Measurements from ENCODE around the gene BTBD10. TPM values are rescaled to one million over a fixed set of nuclear protein-coding genes. Genes with fewer than 3 reads are reported as not detected.

The BTBD10 gene
- total and polyA plus RNA-seq, 2 experiments from 2014 or later: 20.2 to 30.1 TPM

GRCh38 chr11:13449522-13449921 lies 13.5 kb downstream of the BTBD10 start (continued):
- TF ChIP-seq, protein P1, sequence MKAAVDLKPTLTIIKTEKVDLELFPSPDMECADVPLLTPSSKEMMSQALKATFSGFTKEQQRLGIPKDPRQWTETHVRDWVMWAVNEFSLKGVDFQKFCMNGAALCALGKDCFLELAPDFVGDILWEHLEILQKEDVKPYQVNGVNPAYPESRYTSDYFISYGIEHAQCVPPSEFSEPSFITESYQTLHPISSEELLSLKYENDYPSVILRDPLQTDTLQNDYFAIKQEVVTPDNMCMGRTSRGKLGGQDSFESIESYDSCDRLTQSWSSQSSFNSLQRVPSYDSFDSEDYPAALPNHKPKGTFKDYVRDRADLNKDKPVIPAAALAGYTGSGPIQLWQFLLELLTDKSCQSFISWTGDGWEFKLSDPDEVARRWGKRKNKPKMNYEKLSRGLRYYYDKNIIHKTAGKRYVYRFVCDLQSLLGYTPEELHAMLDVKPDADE (IDR thresholded peaks at IDR 0.05): no peak
- TF ChIP-seq EZH2 (IDR thresholded peaks at IDR 0.05; ENCODE audit: low read depth, unreplicated experiment) (no peak), ZNF331 (CRISPR knock-in tag; IDR thresholded peaks at IDR 0.05; ENCODE audit: low read depth) (no peak)

DNA sequence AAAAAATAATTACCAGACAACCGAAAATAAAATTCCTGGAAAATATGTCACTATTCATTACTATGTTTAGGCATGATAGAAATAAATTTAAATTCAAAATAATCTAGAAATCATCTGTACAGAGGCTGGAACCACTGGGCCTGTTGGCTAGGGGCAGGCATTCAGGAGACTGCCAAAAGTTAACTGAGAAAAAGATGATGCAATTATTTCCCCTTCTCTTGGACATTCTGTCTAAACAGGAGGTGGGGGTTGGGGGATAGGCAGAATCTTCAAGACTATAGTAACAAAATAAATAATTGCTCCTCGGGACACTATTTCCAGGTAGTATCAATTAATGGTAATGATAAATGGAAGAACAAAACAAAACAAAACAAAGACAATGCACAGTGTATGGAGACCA lies 14.1 kb downstream of the BTBD10 start:
- no peaks in the 10 kb centered on the region for H3K36me3 ChIP-seq (ENCODE audit: insufficient read depth)
- H3K27me3 ChIP-seq (ENCODE audit: insufficient read depth): no peaks in the 10 kb centered on the region
- no peaks in the 10 kb centered on the region; the same call in 1 of the 3 replicates for H3K36me3 Mint-ChIP-seq (ENCODE audit: low read depth)
- peaks cover 77% of the 10 kb centered on the region for H3K79me2 ChIP-seq (replicated peaks; ENCODE audit: insufficient read depth)
- peaks cover 3% of the 10 kb centered on the region; the same call in 1 of the 3 replicates for H3K4me1 Mint-ChIP-seq
- no peaks in the 10 kb centered on the region for H3F3A ChIP-seq (replicated peaks; ENCODE audit: low read depth)
- no peak overlapping the region for H3K4me2 ChIP-seq
- H2AFZ ChIP-seq: no peak overlapping the region
- no peak overlapping the region for H3K4me3 Mint-ChIP-seq
- ATAC-seq (no peak), DNase-seq (ENCODE audit: low spot score) (no peak)
- no peaks in the 10 kb centered on the region for H3K27me3 Mint-ChIP-seq (ENCODE audit: insufficient read depth, low read depth, poor library complexity)
- H3K4me1 ChIP-seq (ENCODE audit: insufficient read depth): peaks cover 21% of the 10 kb centered on the region
- no peak overlapping the region for H3K27ac ChIP-seq (ENCODE audit: low read depth)
- no peaks in the 10 kb centered on the region for H4K20me1 ChIP-seq (replicated peaks; ENCODE audit: insufficient read depth)
- TF ChIP-seq, protein P2, sequence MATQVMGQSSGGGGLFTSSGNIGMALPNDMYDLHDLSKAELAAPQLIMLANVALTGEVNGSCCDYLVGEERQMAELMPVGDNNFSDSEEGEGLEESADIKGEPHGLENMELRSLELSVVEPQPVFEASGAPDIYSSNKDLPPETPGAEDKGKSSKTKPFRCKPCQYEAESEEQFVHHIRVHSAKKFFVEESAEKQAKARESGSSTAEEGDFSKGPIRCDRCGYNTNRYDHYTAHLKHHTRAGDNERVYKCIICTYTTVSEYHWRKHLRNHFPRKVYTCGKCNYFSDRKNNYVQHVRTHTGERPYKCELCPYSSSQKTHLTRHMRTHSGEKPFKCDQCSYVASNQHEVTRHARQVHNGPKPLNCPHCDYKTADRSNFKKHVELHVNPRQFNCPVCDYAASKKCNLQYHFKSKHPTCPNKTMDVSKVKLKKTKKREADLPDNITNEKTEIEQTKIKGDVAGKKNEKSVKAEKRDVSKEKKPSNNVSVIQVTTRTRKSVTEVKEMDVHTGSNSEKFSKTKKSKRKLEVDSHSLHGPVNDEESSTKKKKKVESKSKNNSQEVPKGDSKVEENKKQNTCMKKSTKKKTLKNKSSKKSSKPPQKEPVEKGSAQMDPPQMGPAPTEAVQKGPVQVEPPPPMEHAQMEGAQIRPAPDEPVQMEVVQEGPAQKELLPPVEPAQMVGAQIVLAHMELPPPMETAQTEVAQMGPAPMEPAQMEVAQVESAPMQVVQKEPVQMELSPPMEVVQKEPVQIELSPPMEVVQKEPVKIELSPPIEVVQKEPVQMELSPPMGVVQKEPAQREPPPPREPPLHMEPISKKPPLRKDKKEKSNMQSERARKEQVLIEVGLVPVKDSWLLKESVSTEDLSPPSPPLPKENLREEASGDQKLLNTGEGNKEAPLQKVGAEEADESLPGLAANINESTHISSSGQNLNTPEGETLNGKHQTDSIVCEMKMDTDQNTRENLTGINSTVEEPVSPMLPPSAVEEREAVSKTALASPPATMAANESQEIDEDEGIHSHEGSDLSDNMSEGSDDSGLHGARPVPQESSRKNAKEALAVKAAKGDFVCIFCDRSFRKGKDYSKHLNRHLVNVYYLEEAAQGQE (IDR thresholded peaks at IDR 0.05; ENCODE audit: unreplicated experiment): no peak
- TF ChIP-seq CREB1 (CRISPR knock-in tag; IDR thresholded peaks at IDR 0.05; ENCODE audit: low read depth) (no peak), ZNF114 (CRISPR knock-in tag; IDR thresholded peaks at IDR 0.05) (no peak)
- H3K9me3 Mint-ChIP-seq: no peaks in the 10 kb centered on the region
- H3K27ac Mint-ChIP-seq: peak overlapping the region; percentile 88; the same call in 1 of the 2 replicates
- H3K9me2 ChIP-seq (ENCODE audit: insufficient read depth): no peaks in the 10 kb centered on the region
- no peak overlapping the region for H3K4me3 ChIP-seq

DNA sequence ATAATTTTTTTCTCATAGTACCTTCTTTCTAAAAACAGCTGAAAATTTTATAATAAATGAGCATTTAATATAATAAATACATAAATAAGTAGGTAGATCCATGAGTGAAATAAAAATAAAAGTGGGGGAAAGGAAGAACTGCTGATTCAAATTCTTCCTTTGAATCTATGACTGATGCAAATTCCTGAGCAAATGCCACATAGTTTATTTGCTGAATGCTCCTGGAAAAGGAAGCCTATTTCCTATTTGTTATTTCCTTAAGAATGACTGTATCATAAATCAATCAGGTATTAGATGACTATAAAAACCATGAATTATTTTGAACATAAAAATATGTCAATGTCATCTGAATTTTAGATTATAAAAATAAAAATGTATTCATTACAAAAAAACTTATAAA lies 16.6 kb downstream of the BTBD10 start:
- H3K79me2 ChIP-seq (replicated peaks; ENCODE audit: insufficient read depth): peaks cover 53% of the 10 kb centered on the region
- H3K4me3 Mint-ChIP-seq: no peak overlapping the region
- no peaks in the 10 kb centered on the region for H3K9me2 ChIP-seq (ENCODE audit: insufficient read depth)
- H4K20me1 ChIP-seq (replicated peaks; ENCODE audit: insufficient read depth): no peaks in the 10 kb centered on the region
- ATAC-seq: no peak
- H2AFZ ChIP-seq: no peak overlapping the region
- no peaks in the 10 kb centered on the region for H3K9me3 Mint-ChIP-seq
- H3F3A ChIP-seq (replicated peaks; ENCODE audit: low read depth): no peaks in the 10 kb centered on the region
- DNase-seq (ENCODE audit: low spot score): no peak
- no peak overlapping the region for H3K4me2 ChIP-seq
- H3K4me3 ChIP-seq: no peak overlapping the region
- H3K27ac Mint-ChIP-seq: no peak overlapping the region
- H3K27me3 Mint-ChIP-seq (ENCODE audit: insufficient read depth, low read depth, poor library complexity): no peaks in the 10 kb centered on the region
- no peak overlapping the region for H3K27ac ChIP-seq (ENCODE audit: low read depth)
- no peaks in the 10 kb centered on the region for H3K27me3 ChIP-seq (ENCODE audit: insufficient read depth)
- H3K36me3 ChIP-seq (ENCODE audit: insufficient read depth): no peaks in the 10 kb centered on the region
- peaks cover 19% of the 10 kb centered on the region for H3K4me1 ChIP-seq (ENCODE audit: insufficient read depth)
- no peaks in the 10 kb centered on the region; the same call in 1 of the 3 replicates for H3K36me3 Mint-ChIP-seq (ENCODE audit: low read depth)
- H3K4me1 Mint-ChIP-seq: peaks cover 3% of the 10 kb centered on the region; the same call in 1 of the 3 replicates
- TF ChIP-seq STAT1 (IDR thresholded peaks at IDR 0.05; ENCODE audit: unreplicated experiment) (no peak), ZNF331 (CRISPR knock-in tag; IDR thresholded peaks at IDR 0.05; ENCODE audit: low read depth) (no peak), JUNB (IDR thresholded peaks at IDR 0.05; ENCODE audit: unreplicated experiment) (no peak), ZNF462 (CRISPR knock-in tag; IDR thresholded peaks at IDR 0.05) (no peak), CREB1 (CRISPR knock-in tag; IDR thresholded peaks at IDR 0.05; ENCODE audit: low read depth) (no peak), EZH2 (IDR thresholded peaks at IDR 0.05; ENCODE audit: low read depth, unreplicated experiment) (no peak)
